GM18870 (cell line): Measurements from ENCODE around the gene MED13L.
"Not testable (repeated sequence)": the region's sequence is repeated elsewhere in the genome, so short reads cannot be mapped to it uniquely, and the experiment has no call there.

Experiments
- ATAC-seq: cut with Tn5 transposase; IDR thresholded peaks from one replicate; pipeline ENCODE4 v1.9.1; 2021; ENCODE audit warnings: moderate library complexity; ENCODE audit not compliant: unreplicated experiment

Gene MED13L

GRCh38 chr12:115988625-115989563, 288.6 kb downstream of the MED13L start:
- no peak for ATAC-seq

GRCh38 chr12:115988212-115988611, 289.3 kb downstream of the MED13L start:
- no peak for ATAC-seq

GRCh38 chr12:115984616-115985015, 292.9 kb downstream of the MED13L start:
- ATAC-seq: no peak

GRCh38 chr12:115983226-115983798, 294.2 kb downstream of the MED13L start:
- no peak for ATAC-seq

- ATAC-seq: no peak
These were observed 297.2 kb downstream of the MED13L start for GRCh38 chr12:115980339-115980738.

- no peak for ATAC-seq
These were observed 297.6 kb downstream of the MED13L start for GRCh38 chr12:115979851-115980250.

- no peak for ATAC-seq
These were observed 298.1 kb downstream of the MED13L start for GRCh38 chr12:115979351-115979750.

- ATAC-seq: not testable (repeated sequence)
These were observed 300.7 kb downstream of the MED13L start for GRCh38 chr12:115976829-115977228.

- ATAC-seq: no peak
These were observed 302.1 kb downstream of the MED13L start for GRCh38 chr12:115975411-115975810.

- ATAC-seq: no peak
These were observed 303.3 kb downstream of the MED13L start for GRCh38 chr12:115973968-115974724.

GRCh38 chr12:115973066-115973465, 304.4 kb downstream of the MED13L start:
- no peak for ATAC-seq

GRCh38 chr12:115972241-115972640, 305.3 kb downstream of the MED13L start:
- ATAC-seq: no peak

GRCh38 chr12:115968211-115968610, 309.3 kb downstream of the MED13L start:
- no peak for ATAC-seq

GRCh38 chr12:115966376-115966775, 311.1 kb downstream of the MED13L start:
- no peak for ATAC-seq

GRCh38 chr12:115964626-115965025, 312.9 kb downstream of the MED13L start:
- ATAC-seq: no peak

- ATAC-seq: no peak
These were observed 313.3 kb downstream of the MED13L start for GRCh38 chr12:115964214-115964613.

GRCh38 chr12:115962216-115962615, 315.3 kb downstream of the MED13L start:
- no peak for ATAC-seq

GRCh38 chr12:115960868-115961802, 316.4 kb downstream of the MED13L start:
- ATAC-seq: no peak

- no peak for ATAC-seq
These were observed 319.7 kb downstream of the MED13L start for GRCh38 chr12:115957686-115958290.

GRCh38 chr12:115956659-115957058, 320.8 kb downstream of the MED13L start:
- no peak for ATAC-seq
